Type B pancreatic cell (in vitro differentiated cells): ENCODE data around the gene TSEN34. TPM values are rescaled to one million over a fixed set of nuclear protein-coding genes. Genes with fewer than 3 reads are reported as not detected.

ENCODE experiments used
- DNase-seq: peaks from one replicate; pipeline ENCODE4 v3.0.0; 2021; ENCODE audit warnings: mixed read lengths; ENCODE audit not compliant: unreplicated experiment; ENCODE audit errors: extremely low spot score
- H3K27ac Mint-ChIP-seq: 2 replicates; pipeline ENCODE4 v1.8.0; 2021; ENCODE audit warnings: mild to moderate bottlenecking, mixed read lengths
- H3K27me3 Mint-ChIP-seq: 2 replicates; pipeline ENCODE4 v1.8.0; 2021; ENCODE audit warnings: mixed read lengths
- H3K36me3 Mint-ChIP-seq: 2 replicates; pipeline ENCODE4 v1.8.0; 2021; ENCODE audit warnings: mixed read lengths
- H3K4me1 Mint-ChIP-seq: one replicate; pipeline ENCODE4 v1.8.0; 2021; ENCODE audit warnings: mixed read lengths; ENCODE audit not compliant: unreplicated experiment
- H3K4me3 Mint-ChIP-seq: 2 replicates; pipeline ENCODE4 v1.8.0; 2021; ENCODE audit warnings: mild to moderate bottlenecking, mixed read lengths
- H3K9me3 Mint-ChIP-seq: 2 replicates; pipeline ENCODE4 v1.8.0; 2021; ENCODE audit warnings: mixed read lengths
- total RNA-seq: library from RNA; stranded (reverse); gene quantifications from 2 replicates; pipeline ENCODE4 v1.2.1, GENCODE V29; 2021; ENCODE audit warnings: low replicate concordance
- TF ChIP-seq, protein P1 (sequence below): fragments of 200-600 bp; sonication (generic); conservative IDR thresholded peaks from 2 replicates; pipeline ENCODE4 v1.5.0; 2021; ENCODE audit warnings: antibody characterized with exemption, mild to moderate bottlenecking

TSEN34 gene
- total RNA-seq, 1 donor from 2014 or later: 41.9 TPM

DNA sequence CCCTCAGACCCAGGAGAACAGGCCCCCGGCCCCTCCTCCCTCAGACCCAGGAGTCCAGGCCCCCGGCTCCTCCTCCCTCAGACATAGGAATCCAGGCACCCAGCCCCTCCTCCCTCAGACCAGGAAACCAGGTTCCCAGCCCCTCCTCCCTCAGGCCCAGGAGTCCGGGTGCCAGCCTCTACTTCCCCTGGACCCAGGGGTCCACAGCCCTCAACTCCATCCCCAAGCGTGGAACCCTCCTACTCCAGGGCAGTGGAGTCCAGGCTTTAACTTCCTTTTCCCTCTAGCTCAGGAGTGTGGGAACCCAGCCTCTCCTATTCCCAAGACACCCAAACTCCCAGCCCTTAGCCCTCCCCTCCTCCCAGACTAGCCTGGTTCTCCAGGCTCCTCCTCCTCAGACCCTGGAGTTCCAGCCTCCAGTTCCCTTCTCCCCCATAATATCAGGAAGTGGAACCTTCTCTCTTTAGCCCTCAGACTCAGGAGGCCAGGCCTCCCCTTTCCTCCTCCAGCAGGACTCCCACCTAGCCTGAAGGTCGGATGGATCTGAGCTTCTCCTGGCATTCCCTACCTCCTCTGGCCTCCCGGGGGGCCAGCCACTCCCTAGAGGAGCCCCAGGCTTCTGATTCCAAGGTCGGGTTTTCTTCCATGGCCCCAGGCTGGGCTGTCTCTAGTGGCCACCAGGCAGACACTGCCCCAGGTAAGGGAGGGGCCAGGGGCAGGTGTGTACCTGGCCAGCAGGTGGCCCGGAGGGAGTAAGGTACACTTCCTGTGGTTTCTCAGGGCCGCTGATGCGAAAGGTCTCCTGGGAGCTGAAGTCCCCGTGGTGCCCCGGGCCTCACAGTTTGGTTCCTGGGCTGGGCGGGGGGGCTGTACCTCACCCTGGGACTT, 18.4 kb upstream of the TSEN34 start, which contains the start of gene TMC4:
Gene TMC4 (minus strand): TSS at position 690 of the 888 bp plus-strand sequence. CDS start 43 bp downstream, at position 647.
- peaks cover 4% of the 10 kb centered on the region for H3K4me1 Mint-ChIP-seq
- H3K9me3 Mint-ChIP-seq: no peaks in the 10 kb centered on the region
- no peak for DNase-seq
- H3K27me3 Mint-ChIP-seq: no peaks in the 10 kb centered on the region
- peak within 1 kb of the TSS; percentile 87 for H3K27ac Mint-ChIP-seq
- H3K36me3 Mint-ChIP-seq: no peaks in the 10 kb centered on the region
- peak within 1 kb of the TSS; percentile 88 for H3K4me3 Mint-ChIP-seq
- TF ChIP-seq, protein P1, sequence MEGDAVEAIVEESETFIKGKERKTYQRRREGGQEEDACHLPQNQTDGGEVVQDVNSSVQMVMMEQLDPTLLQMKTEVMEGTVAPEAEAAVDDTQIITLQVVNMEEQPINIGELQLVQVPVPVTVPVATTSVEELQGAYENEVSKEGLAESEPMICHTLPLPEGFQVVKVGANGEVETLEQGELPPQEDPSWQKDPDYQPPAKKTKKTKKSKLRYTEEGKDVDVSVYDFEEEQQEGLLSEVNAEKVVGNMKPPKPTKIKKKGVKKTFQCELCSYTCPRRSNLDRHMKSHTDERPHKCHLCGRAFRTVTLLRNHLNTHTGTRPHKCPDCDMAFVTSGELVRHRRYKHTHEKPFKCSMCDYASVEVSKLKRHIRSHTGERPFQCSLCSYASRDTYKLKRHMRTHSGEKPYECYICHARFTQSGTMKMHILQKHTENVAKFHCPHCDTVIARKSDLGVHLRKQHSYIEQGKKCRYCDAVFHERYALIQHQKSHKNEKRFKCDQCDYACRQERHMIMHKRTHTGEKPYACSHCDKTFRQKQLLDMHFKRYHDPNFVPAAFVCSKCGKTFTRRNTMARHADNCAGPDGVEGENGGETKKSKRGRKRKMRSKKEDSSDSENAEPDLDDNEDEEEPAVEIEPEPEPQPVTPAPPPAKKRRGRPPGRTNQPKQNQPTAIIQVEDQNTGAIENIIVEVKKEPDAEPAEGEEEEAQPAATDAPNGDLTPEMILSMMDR: no peak

DNA sequence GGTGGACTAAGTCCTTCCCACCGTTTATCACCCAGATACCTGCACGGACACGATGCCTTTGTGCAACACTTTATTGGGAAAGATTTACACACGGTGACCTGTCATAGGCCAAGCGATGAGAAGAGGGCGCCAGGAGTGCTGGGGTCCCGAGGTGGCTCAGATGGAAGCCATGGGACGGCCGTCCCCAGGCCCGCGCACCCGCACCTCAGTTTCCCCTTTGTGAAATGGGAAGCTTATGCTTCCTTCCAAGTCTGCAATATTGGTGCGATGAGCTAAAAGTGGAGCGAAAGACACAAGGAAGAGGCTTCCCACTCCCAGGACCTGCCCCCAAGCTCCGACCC, 17.8 kb upstream of the TSEN34 start:
- H3K27me3 Mint-ChIP-seq: no peaks in the 10 kb centered on the region
- peak overlapping the region; percentile 88 for H3K4me3 Mint-ChIP-seq
- no peak overlapping the region for H3K27ac Mint-ChIP-seq
- H3K9me3 Mint-ChIP-seq: no peaks in the 10 kb centered on the region
- H3K4me1 Mint-ChIP-seq: peaks cover 4% of the 10 kb centered on the region
- TF ChIP-seq, protein P1: no peak
- H3K36me3 Mint-ChIP-seq: peaks cover 2% of the 10 kb centered on the region
- DNase-seq: no peak

DNA sequence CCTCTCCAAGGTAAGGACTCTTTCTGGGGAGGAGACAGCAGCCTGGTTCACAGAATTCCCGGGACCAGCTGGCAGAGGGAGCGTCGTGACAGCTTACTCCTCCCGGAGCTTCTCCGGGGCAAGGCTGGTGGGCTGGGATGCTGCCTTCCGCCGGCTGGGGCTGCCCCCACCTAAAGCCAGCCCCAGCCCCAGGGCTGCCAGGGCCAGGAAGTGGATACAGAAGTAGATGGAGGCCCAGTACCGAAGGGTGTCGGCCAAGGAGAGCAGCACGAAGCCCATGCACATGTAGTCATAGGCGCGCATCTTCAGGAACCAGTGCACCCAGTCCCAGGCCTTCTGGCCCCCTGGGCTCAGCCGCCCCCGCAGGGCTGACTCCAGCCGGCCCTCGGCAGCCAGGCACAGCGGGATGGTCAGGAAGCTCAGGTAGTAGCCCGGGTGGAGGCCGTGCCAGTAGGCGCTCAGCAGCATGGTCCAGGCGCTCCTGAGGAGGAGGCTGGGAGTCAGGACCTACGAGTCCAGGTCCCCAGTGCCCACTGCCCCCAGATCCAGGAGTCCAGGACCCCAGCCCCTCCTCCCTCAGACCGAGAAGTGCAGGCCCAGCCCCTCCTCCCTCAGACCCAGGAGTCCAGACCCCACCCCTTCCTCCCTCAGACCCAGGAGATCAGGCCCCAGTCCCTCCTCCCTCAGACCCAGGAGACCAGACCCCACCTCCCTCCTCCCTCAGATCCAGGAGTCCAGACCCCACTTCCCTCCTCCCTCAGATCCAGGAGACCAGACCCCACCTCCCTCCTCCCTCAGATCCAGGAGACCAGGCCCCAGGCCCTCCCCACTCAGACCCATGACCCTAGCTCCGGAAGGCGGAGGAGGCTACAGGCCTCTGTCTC, 16.9 kb upstream of the TSEN34 start:
- TF ChIP-seq, protein P1: no peak
- Mint-ChIP-seq H3K27me3 (no peaks in the 10 kb centered on the region), H3K4me3 (no peak overlapping the region), H3K9me3 (no peaks in the 10 kb centered on the region), H3K4me1 (peaks cover 4% of the 10 kb centered on the region), H3K36me3 (peaks cover 3% of the 10 kb centered on the region), H3K27ac (no peak overlapping the region)
- no peak for DNase-seq

DNA sequence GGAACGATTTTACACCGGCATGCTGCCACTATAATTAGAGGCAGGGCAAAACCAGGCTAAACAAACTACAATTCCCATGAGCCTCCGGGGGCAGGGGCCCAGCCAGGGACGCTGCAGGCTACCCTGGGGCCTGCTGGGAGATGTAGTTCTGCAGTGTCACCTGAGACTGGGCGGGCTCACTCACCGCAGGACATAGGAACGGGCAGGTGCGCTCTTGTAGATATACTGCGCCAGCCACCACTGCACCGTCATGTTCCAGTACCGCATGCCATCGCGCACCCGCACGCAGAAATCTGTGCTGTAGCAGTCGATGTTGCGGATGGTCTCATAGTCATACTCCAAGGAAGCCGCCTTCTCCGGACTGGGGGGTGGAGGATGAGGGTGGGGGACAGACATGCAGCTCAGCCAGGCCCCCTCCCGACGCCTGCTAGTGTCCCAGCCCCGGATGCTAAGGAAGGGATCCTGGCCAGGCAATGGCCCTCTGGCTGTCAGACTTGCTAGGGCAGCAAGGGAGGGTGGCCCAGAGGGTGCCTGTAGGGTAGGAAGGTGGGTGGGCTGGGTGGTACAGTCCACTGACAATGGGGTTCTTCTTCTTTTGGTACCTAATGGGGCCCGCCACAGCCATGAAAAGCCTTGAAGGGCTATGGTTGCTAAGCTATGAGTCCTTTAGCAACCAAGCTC, 12.4 kb upstream of the TSEN34 start:
- Mint-ChIP-seq H3K27ac (peak overlapping the region; percentile 49), H3K4me1 (peaks cover 10% of the 10 kb centered on the region), H3K4me3 (no peak overlapping the region), H3K9me3 (no peaks in the 10 kb centered on the region), H3K27me3 (no peaks in the 10 kb centered on the region), H3K36me3 (peaks cover 6% of the 10 kb centered on the region)
- TF ChIP-seq, protein P1: no peak
- DNase-seq: no peak

DNA sequence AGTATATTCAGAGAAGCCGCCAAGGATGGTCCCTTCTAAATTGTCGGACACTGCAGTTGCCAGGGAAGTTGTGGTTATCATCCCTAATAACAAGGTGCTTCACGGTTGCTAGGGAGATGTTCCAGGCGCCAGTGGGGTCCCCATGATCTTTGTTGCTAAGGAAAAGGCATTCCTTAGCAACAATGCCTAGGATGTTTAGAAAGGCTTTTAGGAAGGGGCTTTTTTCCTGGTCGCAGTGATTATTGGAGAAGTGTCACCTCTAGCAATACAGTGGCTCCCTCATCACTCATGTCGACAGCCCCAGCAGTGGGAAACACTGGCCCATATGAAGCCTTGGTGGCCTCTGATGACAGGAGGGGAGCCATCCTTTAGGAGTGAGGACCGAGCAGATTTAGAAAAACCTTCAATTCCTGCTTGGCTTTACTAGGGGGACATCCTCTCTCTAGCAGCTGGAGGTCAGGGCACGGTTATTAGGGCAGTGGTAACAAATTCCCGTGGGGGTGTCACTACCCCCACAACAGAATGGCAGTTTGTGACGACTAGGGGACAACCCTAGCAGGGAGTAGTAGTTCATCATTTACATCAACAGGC, 11.8 kb upstream of the TSEN34 start:
- peaks cover 6% of the 10 kb centered on the region for H3K36me3 Mint-ChIP-seq
- peaks cover 10% of the 10 kb centered on the region for H3K4me1 Mint-ChIP-seq
- no peaks in the 10 kb centered on the region for H3K9me3 Mint-ChIP-seq
- no peak for DNase-seq
- no peaks in the 10 kb centered on the region for H3K27me3 Mint-ChIP-seq
- no peak overlapping the region for H3K4me3 Mint-ChIP-seq
- H3K27ac Mint-ChIP-seq: peak overlapping the region; percentile 88
- TF ChIP-seq, protein P1: no peak
